ENCODE measurements around the gene SENP2. TPM values are rescaled to one million over a fixed set of nuclear protein-coding genes. Genes with fewer than 3 reads are reported as not detected.
A peak's percentile ranks its signal among the peaks of the same experiment; 100 is the strongest.

Gene SENP2
- total and polyA plus RNA-seq, 9 of the 15 experiments (the other 6 are each of a cell fraction or from before 2014, with no cell fraction given) = 11.8 to 67.1 (median 41.1) TPM

GRCh38 chr3:185555101-185555501 lies 31.0 kb upstream of the SENP2 start (continued):
- TF ChIP-seq ZNF398 (CRISPR knock-in tag; IDR thresholded peaks at IDR 0.05) (no peak), CGGBP1 (CRISPR knock-in tag; IDR thresholded peaks at IDR 0.05) (no peak), ARID1B (IDR thresholded peaks at IDR 0.05) (peak; percentile 93), CBFA2T3 (IDR thresholded peaks at IDR 0.05) (peak; percentile 97), BRF1 (IDR thresholded peaks at IDR 0.05; ENCODE audit: borderline replicate concordance, extremely low read depth, insufficient read length) (no peak), GATA2 (CRISPR knock-in tag; IDR thresholded peaks at IDR 0.05) (peak; percentile 28; the same call in 1 of the 2 replicates), HLTF (IDR thresholded peaks at IDR 0.05) (no peak), BCL6 (CRISPR knock-in tag; IDR thresholded peaks at IDR 0.05) (no peak), EP300 (IDR thresholded peaks at IDR 0.05; ENCODE audit: low read length) (peak; percentile 62; the same call in 1 of the 2 replicates), ETV1 (tag; conservative IDR thresholded peaks at IDR 0.05; ENCODE audit: low read depth) (no peak), ZEB2 (IDR thresholded peaks at IDR 0.05) (peak; percentile 50; the same call in 1 of the 2 replicates), PBX2 (CRISPR knock-in tag; IDR thresholded peaks at IDR 0.05; ENCODE audit: low read depth) (no peak), PBX2 (tag; conservative IDR thresholded peaks at IDR 0.05; ENCODE audit: low read depth) (no peak), ADNP (tag; IDR thresholded peaks at IDR 0.05) (peak; percentile 67), ZNF644 (tag; IDR thresholded peaks at IDR 0.05; ENCODE audit: low read depth) (no peak), SAFB (IDR thresholded peaks at IDR 0.05; ENCODE audit: borderline replicate concordance, low read depth, low read length) (no peak), HOMEZ (CRISPR knock-in tag; IDR thresholded peaks at IDR 0.05) (no peak), BRF2 (IDR thresholded peaks at IDR 0.05; ENCODE audit: borderline replicate concordance, insufficient read depth, insufficient read length) (no peak), STAG1 (CRISPR knock-in tag; IDR thresholded peaks at IDR 0.05; ENCODE audit: borderline replicate concordance) (no peak), TFE3 (CRISPR knock-in tag; IDR thresholded peaks at IDR 0.05) (no peak), MEF2A (IDR thresholded peaks at IDR 0.05; ENCODE audit: control insufficient read depth, low read depth, low read length) (no peak)
